Measurements from ENCODE around the gene USP48. TPM values are rescaled to one million over a fixed set of nuclear protein-coding genes. Genes with fewer than 3 reads are reported as not detected.

Gene USP48
- total RNA-seq, 1 experiment from 2014 or later, result 84.8 TPM

DNA sequence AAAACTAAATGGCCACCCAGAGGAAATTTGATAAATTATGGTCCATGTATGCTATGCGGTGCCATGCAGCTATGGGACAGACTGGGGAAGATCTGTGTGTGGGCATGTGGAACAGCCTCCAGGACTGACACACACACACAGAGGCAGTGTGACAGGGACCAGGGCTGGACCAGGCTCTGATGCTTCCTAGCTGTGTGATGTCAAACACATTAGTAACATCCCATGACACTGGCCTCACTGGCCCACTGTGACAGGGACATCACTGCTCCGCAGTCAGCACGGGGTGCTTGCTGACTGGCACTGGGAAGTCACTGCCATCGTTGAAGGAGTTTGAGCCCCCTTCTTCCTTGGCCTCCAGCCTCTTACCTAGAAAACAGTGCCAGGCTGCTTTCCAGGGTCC, 127.7 kb downstream of the USP48 start:
- no peak overlapping the region for H3K27ac ChIP-seq (ENCODE audit: insufficient read length, low read depth, low read length)

More for the DNA sequence above, 127.7 kb downstream of the USP48 start:
- Histone ChIP-seq H2AFZ (ENCODE audit: low read length) (no peak overlapping the region), H3K79me1 (ENCODE audit: insufficient read depth, low read depth, low read length, poor library complexity, severe bottlenecking) (no peaks in the 10 kb centered on the region), H3K27me3 (ENCODE audit: insufficient read depth, low read length) (no peaks in the 10 kb centered on the region), H4K20me1 (ENCODE audit: control insufficient read depth, insufficient read depth, insufficient read length) (peaks cover 3% of the 10 kb centered on the region), H3K14ac (ENCODE audit: insufficient read depth, low read length) (no peak overlapping the region), H3K79me2 (ENCODE audit: insufficient read depth, low read length) (no peaks in the 10 kb centered on the region), H3K23ac (ENCODE audit: insufficient read length, low read depth, low read length) (no peak overlapping the region), H2BK12ac (ENCODE audit: insufficient read length, low read depth, low read length) (no peak overlapping the region), H4K8ac (replicated peaks; ENCODE audit: insufficient read length, low read depth, low read length) (no peak overlapping the region), H2BK15ac (ENCODE audit: low read depth, low read length) (no peak overlapping the region), H3K4me2 (ENCODE audit: insufficient read depth, insufficient read length, low read length) (no peak overlapping the region), H3K23me2 (ENCODE audit: insufficient read length, low read depth, low read length, poor library complexity, severe bottlenecking) (peaks cover 11% of the 10 kb centered on the region), H3K4me1 (ENCODE audit: insufficient read depth, low read length) (no peaks in the 10 kb centered on the region; the same call in 1 of the 2 replicates), H4K91ac (ENCODE audit: insufficient read length, low read depth, low read length) (no peak overlapping the region), H3K9ac (ENCODE audit: extremely low read depth, insufficient read length, low read length) (no peak overlapping the region), H3T11ph (ENCODE audit: low read length) (no peak overlapping the region), H4K5ac (ENCODE audit: insufficient read length, low read depth, low read length) (no peak overlapping the region), H2AK5ac (ENCODE audit: insufficient read length, low read length) (no peak overlapping the region), H3K9me3 (ENCODE audit: control insufficient read depth, low read depth, low read length) (no peaks in the 10 kb centered on the region), H3K4ac (ENCODE audit: low read depth, low read length) (no peak overlapping the region), H2BK5ac (ENCODE audit: insufficient read length, low read length) (no peak overlapping the region), H3K18ac (ENCODE audit: insufficient read length, low read depth, low read length) (no peak overlapping the region), H2BK20ac (ENCODE audit: low read depth, low read length, poor library complexity, severe bottlenecking) (no peak overlapping the region), H3K56ac (ENCODE audit: insufficient read length, low read depth, low read length) (no peak overlapping the region), H2BK120ac (ENCODE audit: low read depth, low read length, poor library complexity, severe bottlenecking) (no peak overlapping the region)
- TF ChIP-seq, protein P1, sequence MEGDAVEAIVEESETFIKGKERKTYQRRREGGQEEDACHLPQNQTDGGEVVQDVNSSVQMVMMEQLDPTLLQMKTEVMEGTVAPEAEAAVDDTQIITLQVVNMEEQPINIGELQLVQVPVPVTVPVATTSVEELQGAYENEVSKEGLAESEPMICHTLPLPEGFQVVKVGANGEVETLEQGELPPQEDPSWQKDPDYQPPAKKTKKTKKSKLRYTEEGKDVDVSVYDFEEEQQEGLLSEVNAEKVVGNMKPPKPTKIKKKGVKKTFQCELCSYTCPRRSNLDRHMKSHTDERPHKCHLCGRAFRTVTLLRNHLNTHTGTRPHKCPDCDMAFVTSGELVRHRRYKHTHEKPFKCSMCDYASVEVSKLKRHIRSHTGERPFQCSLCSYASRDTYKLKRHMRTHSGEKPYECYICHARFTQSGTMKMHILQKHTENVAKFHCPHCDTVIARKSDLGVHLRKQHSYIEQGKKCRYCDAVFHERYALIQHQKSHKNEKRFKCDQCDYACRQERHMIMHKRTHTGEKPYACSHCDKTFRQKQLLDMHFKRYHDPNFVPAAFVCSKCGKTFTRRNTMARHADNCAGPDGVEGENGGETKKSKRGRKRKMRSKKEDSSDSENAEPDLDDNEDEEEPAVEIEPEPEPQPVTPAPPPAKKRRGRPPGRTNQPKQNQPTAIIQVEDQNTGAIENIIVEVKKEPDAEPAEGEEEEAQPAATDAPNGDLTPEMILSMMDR (conservative IDR thresholded peaks at IDR 0.05), result no peak
- WGBS (ENCODE audit: extremely low coverage, insufficient read length, low lambda C conversion rate), result no CpG with 5 or more reads among the region's 4 CpGs
- H3K27me3 Mint-ChIP-seq (ENCODE audit: low read depth), result peaks cover 27% of the 10 kb centered on the region
- DNase-seq, result no peak
- H3K36me3 Mint-ChIP-seq (ENCODE audit: insufficient read depth in 1 of 3, low read depth in 3 of 3), result no peaks in the 10 kb centered on the region
- no peak overlapping the region for H3K27ac Mint-ChIP-seq
- no peaks in the 10 kb centered on the region; a peak in 2 of 5 replicates for H3K9me3 Mint-ChIP-seq
- H3K4me1 Mint-ChIP-seq, result peaks cover 16 to 31% of the 10 kb centered on the region in 2 experiments
- no peak overlapping the region for H3K4me3 Mint-ChIP-seq
